Heart left ventricle (tissue), 16 donors: ENCODE data around the gene PRXL2A. TPM values are rescaled to one million over a fixed set of nuclear protein-coding genes. Genes with fewer than 3 reads are reported as not detected.
A peak's percentile ranks its signal among the peaks of the same experiment; 100 is the strongest.
"Not testable (repeated sequence)": the region's sequence is repeated elsewhere in the genome, so short reads cannot be mapped to it uniquely, and the experiment has no call there.

Experiments used
- ATAC-seq, 4 donors: fragments of 200-7000 bp; cut with Tn5 transposase; one replicate each; pipeline ENCODE4 v1.9.1; 2020 to 2022; ENCODE audit warnings: moderate library complexity in 4 of 4, mild to moderate bottlenecking in 3 of 4, moderate number of reproducible peaks in 1 of 4
- DNase-seq, 5 donors: peaks; one replicate each; pipeline ENCODE4 v3.0.0-alpha.2; 2020
- H3K27ac ChIP-seq, 12 donors: fragments of 200-600 bp; sonication (generic) in 4 of 12; one replicate each; pipeline versions ENCODE4 v1.5.0 to v1.8.0; 2016 to 2022; ENCODE audit warnings: mild to moderate bottlenecking in 2 of 12
- H3K27me3 ChIP-seq, 9 donors: fragments of 200-600 bp; sonication (generic) in 2 of 9; one replicate each; pipeline versions ENCODE4 v1.5.1 to v1.8.0; 2016 to 2022; ENCODE audit warnings: mild to moderate bottlenecking in 3 of 9
- H3K36me3 ChIP-seq, 9 donors: fragments of 200-600 bp; sonication (generic) in 2 of 9; one replicate each; pipeline versions ENCODE4 v1.5.0 to v1.8.0; 2018 to 2022; ENCODE audit warnings: mild to moderate bottlenecking in 2 of 9
- H3K4me1 ChIP-seq, 12 donors: fragments of 200-600 bp; sonication (generic) in 4 of 12; one replicate each; pipeline versions ENCODE4 v1.5.0 to v1.8.0; 2016 to 2022; ENCODE audit warnings: mild to moderate bottlenecking in 3 of 12
- H3K4me3 ChIP-seq, 12 donors: fragments of 200-600 bp; sonication (generic) in 4 of 12; one replicate each; pipeline versions ENCODE4 v1.5.0 to v1.8.0; 2017 to 2022; ENCODE audit warnings: mild to moderate bottlenecking in 9 of 12, moderate library complexity in 4 of 12
- H3K9me3 ChIP-seq, 12 donors: fragments of 200-600 bp; sonication (generic) in 4 of 12; one replicate each; pipeline versions ENCODE4 v1.5.0 to v1.8.0; 2016 to 2022; ENCODE audit warnings: mild to moderate bottlenecking in 1 of 12
- POLR2A ChIP-seq, 2 donors: fragments of 450-650 bp; IDR thresholded peaks; one replicate each; pipeline ENCODE4 v1.6.1; 2017; ENCODE audit warnings: antibody characterized with exemption in 2 of 2, mild to moderate bottlenecking in 2 of 2, moderate library complexity in 2 of 2
- WGBS, 4 donors: extraction: QIAGEN DNeasy Blood & Tissue Kit in 2 of 4; methylation state at CpG; one replicate each; pipeline versions ENCODE4 v1.1.5 to v1.1.7; 2013 to 2018; 5-methylcytosine and 5-hydroxymethylcytosine counted together
- intact Hi-C, 10 donors: fragments of 100-400 bp; cut with DNase I; formaldehyde crosslinking; loops; one replicate each; pipeline versions ENCODE4 v1.11.1 to v1.14.2; 2022
- polyA plus RNA-seq, 2 donors: library from polyadenylated mRNA; stranded (reverse); fragments of 200-250 nt; gene quantifications; one replicate each; pipeline ENCODE4 v1.2.3, GENCODE V29; 2013
- total RNA-seq, 9 donors: library from RNA; depleted of rRNA in 2 of 9; stranded (reverse); fragments of >200 nt in 2 of 9; fragmentation: NEBNext Ultra II Directional in 3 of 9; extraction: Animal tissue kit (Norgen Biotek cat#: 25700) in 3 of 9; gene quantifications; one replicate each; pipeline versions ENCODE4 v1.1.0 to v1.2.4, GENCODE V29; 2016 to 2023
- TF ChIP-seq, protein P1 (sequence below), 12 donors: fragments of 200-600 bp; sonication (generic) in 4 of 12; IDR thresholded peaks; one replicate each; pipeline versions ENCODE4 v1.5.0 to v1.8.0; 2018 to 2022; ENCODE audit warnings: antibody characterized with exemption in 12 of 12, mild to moderate bottlenecking in 5 of 12
- donor health status: ischemic (EF 13 %, LVEDD 7.1; RV severe dilation, severe dysfunction).
- donor health status: healthy with polysubstance abuse.
- donor health status: DM: no; HTN: yes; CAD: no.
- donor health status: DM: no; HTN: no; CAD: no.
- donor health status: ischemic (EF 25% LVEDD 6.9; RV normal size, moderate dysfunction).
- donor health status: ischemic (EF 25% LVEDD 5.7; RV mildly dilated, moderate dysfunction).
- donor health status: healthy.
- donor health status: DM: yes; HTN: yes; CAD: no.
- donor health status: ischemic (EF 35%, LVEDD 5.7; RV mildly dilated, moderate dysfunction).
- donor health status: nonischemic (EF 11% LVEDD 7.7; RV severe dilation, severe dysfunction).
- donor health status: DM: yes; HTN: yes; CAD: no.
- donor health status: PGD.
- donor health status: ischemic (EF 29% LVEDD 5.4; RV normal size, mild dysfunction).
- donor health status: nonischemic (EF 23%, LVEDD 6.1; RV moderate dilation, normal function).

Gene PRXL2A
- total and polyA plus RNA-seq, 11 donors, result 63.9 to 123 (median 78.5) TPM

DNA sequence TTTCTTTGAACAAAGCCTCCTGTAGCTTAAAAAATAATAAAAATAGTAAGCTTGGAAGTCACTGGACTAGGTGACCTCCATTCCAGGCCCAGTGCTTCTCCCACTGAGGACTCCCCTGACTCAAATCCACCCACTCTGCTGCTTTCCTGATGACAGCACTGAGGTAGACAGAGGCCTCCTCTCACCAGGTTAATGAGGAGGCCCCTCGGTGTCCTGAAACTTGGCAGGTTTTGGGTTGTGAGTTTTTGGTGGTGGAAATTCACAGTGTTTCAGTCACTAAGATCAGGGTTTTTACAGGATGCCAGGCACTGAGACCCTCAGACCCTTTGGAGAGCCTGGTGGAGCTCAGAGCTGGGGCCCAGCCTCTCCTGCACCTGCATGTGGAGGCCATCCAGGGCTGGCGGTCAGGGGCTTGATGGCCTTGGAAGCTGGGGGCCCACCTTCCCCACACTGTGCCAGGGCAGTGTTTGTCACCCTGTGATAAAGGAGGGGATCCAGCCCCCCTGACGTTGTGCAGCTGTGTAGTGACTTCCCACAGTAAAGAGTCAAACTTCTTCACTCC is 64.8 kb downstream of the PRXL2A start:
- Histone ChIP-seq H3K27ac (peak overlapping the region in 8 of 12 donors; percentile 10 to 99 (median 45)), H3K4me1 (peaks cover 10 to 100% (median 66%) of the 10 kb centered on the region in 12 donors), H3K9me3 (peaks cover 0 to 14% (median under 1%) of the 10 kb centered on the region in 12 donors), H3K27me3 (no peaks in the 10 kb centered on the region), H3K4me3 (no peak overlapping the region), H3K36me3 (peaks cover 0 to 54% (median 16%) of the 10 kb centered on the region in 9 donors)
- TF ChIP-seq POLR2A (IDR thresholded peaks at IDR 0.05), result no peak
- TF ChIP-seq, protein P1, sequence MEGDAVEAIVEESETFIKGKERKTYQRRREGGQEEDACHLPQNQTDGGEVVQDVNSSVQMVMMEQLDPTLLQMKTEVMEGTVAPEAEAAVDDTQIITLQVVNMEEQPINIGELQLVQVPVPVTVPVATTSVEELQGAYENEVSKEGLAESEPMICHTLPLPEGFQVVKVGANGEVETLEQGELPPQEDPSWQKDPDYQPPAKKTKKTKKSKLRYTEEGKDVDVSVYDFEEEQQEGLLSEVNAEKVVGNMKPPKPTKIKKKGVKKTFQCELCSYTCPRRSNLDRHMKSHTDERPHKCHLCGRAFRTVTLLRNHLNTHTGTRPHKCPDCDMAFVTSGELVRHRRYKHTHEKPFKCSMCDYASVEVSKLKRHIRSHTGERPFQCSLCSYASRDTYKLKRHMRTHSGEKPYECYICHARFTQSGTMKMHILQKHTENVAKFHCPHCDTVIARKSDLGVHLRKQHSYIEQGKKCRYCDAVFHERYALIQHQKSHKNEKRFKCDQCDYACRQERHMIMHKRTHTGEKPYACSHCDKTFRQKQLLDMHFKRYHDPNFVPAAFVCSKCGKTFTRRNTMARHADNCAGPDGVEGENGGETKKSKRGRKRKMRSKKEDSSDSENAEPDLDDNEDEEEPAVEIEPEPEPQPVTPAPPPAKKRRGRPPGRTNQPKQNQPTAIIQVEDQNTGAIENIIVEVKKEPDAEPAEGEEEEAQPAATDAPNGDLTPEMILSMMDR (IDR thresholded peaks at IDR 0.05), result no peak
- ATAC-seq (no peak), DNase-seq (no peak)
- 63 to 80% (median 76%) methylated on average over 3 of the region's 3 CpGs for WGBS, 4 donors
- intact Hi-C loops, result no loop called here

DNA sequence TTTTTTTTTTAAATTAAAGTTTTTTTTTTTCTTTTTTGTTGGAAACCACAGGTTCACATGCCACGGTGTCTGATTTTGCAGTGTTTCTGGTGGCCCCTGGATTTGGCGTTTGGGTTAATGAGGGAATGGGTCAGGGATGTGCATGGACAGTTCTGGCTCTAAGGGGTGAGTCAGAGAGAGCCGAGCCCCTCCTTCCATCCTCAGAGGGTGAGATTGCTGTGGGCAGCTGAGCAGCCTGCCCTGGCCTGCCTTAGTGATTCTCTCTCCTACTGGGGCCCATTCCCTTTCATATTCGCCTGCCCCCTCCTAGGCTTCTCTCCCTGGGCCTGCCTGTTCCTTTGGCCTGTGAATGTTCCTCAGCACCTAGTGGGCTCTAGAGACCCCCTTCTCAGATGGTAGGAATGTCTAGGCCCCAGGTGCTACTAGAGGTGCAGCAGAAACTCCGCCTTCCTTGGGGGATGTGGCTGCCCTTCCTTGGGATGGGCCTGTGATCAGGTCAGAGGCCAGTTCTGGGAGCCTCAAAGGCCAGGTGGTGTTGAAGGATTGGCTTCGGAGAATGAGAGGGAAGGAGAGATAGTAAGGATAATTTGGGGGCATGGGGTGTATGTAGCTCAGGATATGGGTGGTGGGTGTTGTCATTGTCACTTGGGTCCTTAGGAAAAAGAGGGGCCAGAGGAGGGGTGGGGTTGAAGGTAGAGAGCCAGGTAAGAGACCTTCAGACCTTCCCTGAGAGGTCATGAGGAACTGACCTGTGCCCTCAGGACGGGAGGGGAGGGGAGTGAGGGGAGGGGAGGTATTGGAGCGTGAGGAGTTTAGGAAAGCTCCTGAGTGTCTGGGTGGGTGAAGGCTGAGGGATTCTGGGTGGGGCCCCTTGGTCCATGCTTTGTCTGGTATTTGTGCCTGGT is 65.6 kb downstream of the PRXL2A start:
- DNase-seq, result no peak
- Histone ChIP-seq H3K4me1 (peaks cover 10 to 98% (median 59%) of the 10 kb centered on the region in 12 donors), H3K27ac (peak overlapping the region in 9 of 12 donors; percentile 0 to 99 (median 31)), H3K36me3 (peaks cover 0 to 49% (median 16%) of the 10 kb centered on the region in 9 donors), H3K9me3 (peaks cover 0 to 19% (median 2%) of the 10 kb centered on the region in 12 donors), H3K27me3 (no peaks in the 10 kb centered on the region), H3K4me3 (no peak overlapping the region)
- intact Hi-C loops, result no loop called here
- TF ChIP-seq, protein P1 (IDR thresholded peaks at IDR 0.05), result no peak
- no peak for TF ChIP-seq POLR2A (IDR thresholded peaks at IDR 0.05)
- ATAC-seq, result peak in 2 of 4 donors; percentile 9 to 12
- WGBS, 4 donors, result 77 to 87% (median 82%) methylated on average over 8 of the region's 8 CpGs

DNA sequence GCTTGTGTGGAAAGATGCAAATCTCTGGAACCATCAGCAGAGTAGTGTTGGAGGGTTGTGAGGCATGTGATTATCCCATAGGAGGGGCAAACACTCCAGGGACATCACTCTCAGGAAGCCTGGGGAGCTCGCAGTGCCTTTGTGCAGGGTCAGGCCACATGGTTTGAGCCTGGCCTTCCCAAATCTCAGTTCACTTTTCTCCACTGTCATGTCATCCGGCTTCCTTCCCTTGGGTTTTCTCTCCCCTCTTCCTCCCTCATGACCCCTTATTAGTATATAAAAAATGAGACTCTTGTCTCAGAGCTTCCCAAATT is 66.2 kb downstream of the PRXL2A start:
- no peak for TF ChIP-seq POLR2A (IDR thresholded peaks at IDR 0.05)
- TF ChIP-seq, protein P1 (IDR thresholded peaks at IDR 0.05), result no peak
- peak in 3 of 4 donors; percentile 45 to 65 (median 54) for ATAC-seq
- H3K36me3 ChIP-seq, result peaks cover 0 to 43% (median 12%) of the 10 kb centered on the region in 9 donors
- no peaks in the 10 kb centered on the region for H3K27me3 ChIP-seq
- H3K4me3 ChIP-seq, result no peak overlapping the region
- 43 to 57% (median 49%) methylated on average over 2 of the region's 2 CpGs for WGBS, 4 donors
- H3K4me1 ChIP-seq, result peaks cover 10 to 92% (median 53%) of the 10 kb centered on the region in 12 donors
- intact Hi-C loops, result no loop called here
- H3K9me3 ChIP-seq, result peaks cover 0 to 19% (median 2%) of the 10 kb centered on the region in 12 donors
- DNase-seq, result no peak
- peak overlapping the region in 11 of 12 donors; percentile 0 to 63 (median 29) for H3K27ac ChIP-seq

DNA sequence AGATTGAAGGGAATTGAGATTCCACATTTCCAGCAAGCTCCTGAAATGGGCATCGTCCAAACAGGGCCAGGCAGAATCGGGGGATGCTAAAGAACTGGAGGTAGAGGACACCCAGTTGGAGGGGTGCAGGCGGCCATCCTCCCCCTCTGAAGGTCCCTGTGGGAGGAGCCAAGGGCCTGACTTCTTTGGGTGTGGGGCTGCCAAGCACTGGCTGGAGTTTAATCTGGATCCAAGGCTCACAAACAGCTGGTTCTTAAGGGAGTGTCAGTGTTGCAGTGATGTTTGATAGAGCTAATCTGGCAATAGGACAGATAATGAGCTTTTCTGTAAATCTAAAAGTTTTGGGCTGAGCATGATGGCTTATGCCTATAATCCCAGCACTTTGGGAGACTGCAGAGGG is 66.6 kb downstream of the PRXL2A start:
- no peak for DNase-seq
- no peak for TF ChIP-seq POLR2A (IDR thresholded peaks at IDR 0.05)
- TF ChIP-seq, protein P1 (IDR thresholded peaks at IDR 0.05), result no peak
- H3K9me3 ChIP-seq, result peaks cover 0 to 19% (median 2%) of the 10 kb centered on the region in 12 donors
- ATAC-seq, result peak in 1 of 4 donors; percentile 40
- peaks cover 0 to 39% (median 8%) of the 10 kb centered on the region in 9 donors for H3K36me3 ChIP-seq
- WGBS, 4 donors, result 47 to 70% (median 61%) methylated on average over 3 of the region's 3 CpGs
- no peak overlapping the region for H3K4me3 ChIP-seq
- peaks cover 10 to 88% (median 51%) of the 10 kb centered on the region in 12 donors for H3K4me1 ChIP-seq
- no peaks in the 10 kb centered on the region for H3K27me3 ChIP-seq
- peak overlapping the region in 10 of 12 donors; percentile 13 to 63 (median 28) for H3K27ac ChIP-seq
- intact Hi-C loops, result no loop called here

DNA sequence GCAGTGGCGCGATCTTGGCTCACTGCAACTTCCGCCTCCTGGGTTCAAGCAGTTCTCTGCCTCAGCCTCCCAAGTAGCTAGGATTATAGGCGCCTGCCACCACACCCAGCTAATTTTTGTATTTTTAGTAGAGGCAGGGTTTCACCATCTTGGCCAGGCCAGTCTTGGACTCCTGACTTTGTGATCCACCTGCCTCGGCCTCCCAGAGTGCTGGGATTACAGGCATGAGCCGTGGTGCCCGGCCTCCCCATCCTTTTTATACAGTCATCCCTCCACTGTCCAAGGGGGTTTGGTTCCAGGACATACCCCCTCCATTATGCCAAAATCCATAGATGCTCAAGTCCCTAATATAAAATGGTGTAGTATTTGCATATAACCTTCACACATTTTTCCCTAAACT is 67.3 kb downstream of the PRXL2A start:
- H3K36me3 ChIP-seq, result peaks cover 0 to 32% (median 1%) of the 10 kb centered on the region in 9 donors
- intact Hi-C loops, DNase-seq, ATAC-seq, H3K4me3 ChIP-seq, H3K27me3 ChIP-seq: not testable (repeated sequence)
- 93 to 97% (median 97%) methylated on average over 7 of the region's 7 CpGs for WGBS, 4 donors
- peak overlapping the region in 4 of 12 donors; percentile 19 to 63 (median 52) for H3K27ac ChIP-seq
- H3K4me1 ChIP-seq, result peaks cover 10 to 81% (median 47%) of the 10 kb centered on the region in 12 donors
- peaks cover 0 to 19% (median 2%) of the 10 kb centered on the region in 12 donors for H3K9me3 ChIP-seq
